ENCODE measurements around the gene TMEM140.
"Not testable (repeated sequence)": the region's sequence is repeated elsewhere in the genome, so short reads cannot be mapped to it uniquely, and the experiment has no call there.

The TMEM140 gene

GRCh38 chr7:135158141-135158655 lies 10.3 kb downstream of the TMEM140 start:
- no peak for DNase-seq (ENCODE audit: low read depth in 2 of 3, low spot score in 1 of 3)

- no peak for DNase-seq (ENCODE audit: low read depth in 2 of 3, low spot score in 1 of 3)
Observed at GRCh38 chr7:135158874-135159273, 11.0 kb downstream of the TMEM140 start.

- no peak for DNase-seq (ENCODE audit: low read depth in 2 of 3, low spot score in 1 of 3)
Observed at GRCh38 chr7:135159359-135160085, 11.7 kb downstream of the TMEM140 start.

- DNase-seq (ENCODE audit: low read depth in 2 of 3, low spot score in 1 of 3) = no peak
Observed at GRCh38 chr7:135160098-135160857, 12.4 kb downstream of the TMEM140 start.

GRCh38 chr7:135160858-135161653 lies 13.2 kb downstream of the TMEM140 start:
- no peak for DNase-seq (ENCODE audit: low read depth in 2 of 3, low spot score in 1 of 3)

GRCh38 chr7:135161669-135162068 lies 13.8 kb downstream of the TMEM140 start:
- DNase-seq (ENCODE audit: low read depth in 2 of 3, low spot score in 1 of 3) = no peak

- DNase-seq (ENCODE audit: low read depth in 2 of 3, low spot score in 1 of 3) = no peak
Observed at GRCh38 chr7:135162382-135163001, 14.6 kb downstream of the TMEM140 start.

- DNase-seq (ENCODE audit: low read depth in 2 of 3, low spot score in 1 of 3) = no peak
Observed at GRCh38 chr7:135164357-135165061, 16.6 kb downstream of the TMEM140 start.

GRCh38 chr7:135165862-135166261 lies 18.0 kb downstream of the TMEM140 start:
- DNase-seq (ENCODE audit: low read depth in 2 of 3, low spot score in 1 of 3) = no peak

GRCh38 chr7:135166338-135166990 lies 18.6 kb downstream of the TMEM140 start:
- no peak for DNase-seq (ENCODE audit: low read depth in 2 of 3, low spot score in 1 of 3)

GRCh38 chr7:135167365-135167917 lies 19.6 kb downstream of the TMEM140 start:
- no peak for DNase-seq (ENCODE audit: low read depth in 2 of 3, low spot score in 1 of 3)

- DNase-seq (ENCODE audit: low read depth in 2 of 3, low spot score in 1 of 3) = no peak
Observed at GRCh38 chr7:135168001-135168400, 20.1 kb downstream of the TMEM140 start.

GRCh38 chr7:135168489-135169140 lies 20.7 kb downstream of the TMEM140 start:
- DNase-seq (ENCODE audit: low read depth in 2 of 3, low spot score in 1 of 3) = no peak

- DNase-seq (ENCODE audit: low read depth in 2 of 3, low spot score in 1 of 3) = peak in 2 of 3 donors; percentile 45 to 66
Observed at GRCh38 chr7:135169141-135169963, 21.5 kb downstream of the TMEM140 start.

- DNase-seq (ENCODE audit: low read depth in 2 of 3, low spot score in 1 of 3) = no peak
Observed at GRCh38 chr7:135169964-135170273, 22.0 kb downstream of the TMEM140 start.

GRCh38 chr7:135170274-135170997 lies 22.6 kb downstream of the TMEM140 start, which contains the start of gene CYREN:
CYREN (minus strand) TSS chr7:135170707; CDS start chr7:135168922, 1,785 bp downstream.
- DNase-seq (ENCODE audit: low read depth in 2 of 3, low spot score in 1 of 3) = peak; percentile 82 to 93 (median 90)

GRCh38 chr7:135170998-135171481 lies 23.2 kb downstream of the TMEM140 start:
- not testable (repeated sequence) for DNase-seq (ENCODE audit: low read depth in 2 of 3, low spot score in 1 of 3)
